Effector memory CD4-positive, alpha-beta T cell (primary cell): ENCODE data around the gene POMGNT1.
A peak's percentile ranks its signal among the peaks of the same experiment; 100 is the strongest.

Source experiments
- DNase-seq, 3 donors: peaks; one replicate each; pipeline ENCODE4 v3.0.0-alpha.2; 2020
- H3K27ac ChIP-seq: 2 replicates; pipeline ENCODE4 v1.7.0; 2013; ENCODE audit warnings: mild to moderate bottlenecking, low read length, moderate library complexity; ENCODE audit not compliant: insufficient read depth, poor library complexity, severe bottlenecking
- H3K27me3 ChIP-seq: replicated peaks from 2 replicates; pipeline ENCODE4 v1.7.0; 2013; ENCODE audit warnings: mild to moderate bottlenecking, low read length; ENCODE audit not compliant: insufficient read depth, control insufficient read depth, poor library complexity, severe bottlenecking
- H3K36me3 ChIP-seq: 2 replicates; pipeline ENCODE4 v1.7.0; 2013; ENCODE audit warnings: mild to moderate bottlenecking, low read length, moderate library complexity; ENCODE audit not compliant: control insufficient read depth, insufficient read depth
- H3K4me1 ChIP-seq: 2 replicates; pipeline ENCODE4 v1.7.0; 2013; ENCODE audit warnings: low read length, mild to moderate bottlenecking; ENCODE audit not compliant: control insufficient read depth, insufficient read depth, poor library complexity, severe bottlenecking
- H3K4me3 ChIP-seq: 2 replicates; pipeline ENCODE4 v1.7.0; 2013; ENCODE audit warnings: low read length, low read depth, mild to moderate bottlenecking; ENCODE audit not compliant: insufficient read depth, poor library complexity, severe bottlenecking
- H3K9me3 ChIP-seq: 2 replicates; pipeline ENCODE4 v1.7.0; 2013; ENCODE audit warnings: mild to moderate bottlenecking, low read length, moderate library complexity; ENCODE audit not compliant: control insufficient read depth

POMGNT1 gene

DNA sequence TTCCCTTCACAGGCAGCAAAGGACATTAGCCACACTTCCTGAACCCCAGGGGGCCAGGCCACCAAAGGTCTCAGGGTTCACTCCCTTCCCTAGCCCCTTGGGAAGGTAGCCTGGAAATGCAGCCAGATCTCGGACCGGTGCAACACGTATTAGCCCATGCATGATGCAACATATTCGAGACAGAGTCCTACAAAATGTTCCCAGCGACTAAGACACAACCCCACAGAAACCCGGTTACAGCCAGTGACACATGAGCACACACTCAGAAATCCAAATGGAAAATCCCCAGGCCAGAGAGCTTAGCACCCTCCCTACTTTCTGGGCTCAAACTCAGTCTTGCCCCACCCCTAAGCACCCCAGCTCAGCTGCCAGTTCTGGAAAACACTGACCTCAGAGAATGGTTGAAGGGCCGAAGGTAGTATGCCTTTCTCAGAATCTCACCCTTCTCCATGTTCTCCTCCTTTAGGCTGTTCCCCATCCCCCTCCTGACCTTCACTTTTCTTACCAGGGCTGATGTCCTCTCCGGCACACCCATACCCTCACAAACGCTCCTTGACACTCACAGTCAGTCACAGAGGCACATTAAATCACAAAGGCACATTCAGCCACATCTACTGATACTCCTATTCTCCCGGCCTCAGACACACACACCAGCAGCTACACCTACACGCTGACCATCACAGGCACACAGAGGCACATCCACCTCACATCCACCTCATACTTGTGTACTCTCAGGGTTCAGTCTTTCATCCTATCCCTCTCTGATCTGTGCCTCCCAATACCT lies 23.6 kb downstream of the POMGNT1 start, which contains the start of gene TSPAN1:
TSPAN1 (plus strand) TSS at position 640 of the 784 bp plus-strand sequence. CDS start 6,021 bp downstream, outside the sequence.
- no peak for DNase-seq
- no peaks in the 10 kb centered on the region for H3K27me3 ChIP-seq
- no peaks in the 10 kb centered on the region for H3K36me3 ChIP-seq
- no peaks in the 10 kb centered on the region for H3K9me3 ChIP-seq
- no peak within 1 kb of the TSS for H3K4me3 ChIP-seq
- no peaks in the 10 kb centered on the region for H3K4me1 ChIP-seq
- no peak within 1 kb of the TSS for H3K27ac ChIP-seq

DNA sequence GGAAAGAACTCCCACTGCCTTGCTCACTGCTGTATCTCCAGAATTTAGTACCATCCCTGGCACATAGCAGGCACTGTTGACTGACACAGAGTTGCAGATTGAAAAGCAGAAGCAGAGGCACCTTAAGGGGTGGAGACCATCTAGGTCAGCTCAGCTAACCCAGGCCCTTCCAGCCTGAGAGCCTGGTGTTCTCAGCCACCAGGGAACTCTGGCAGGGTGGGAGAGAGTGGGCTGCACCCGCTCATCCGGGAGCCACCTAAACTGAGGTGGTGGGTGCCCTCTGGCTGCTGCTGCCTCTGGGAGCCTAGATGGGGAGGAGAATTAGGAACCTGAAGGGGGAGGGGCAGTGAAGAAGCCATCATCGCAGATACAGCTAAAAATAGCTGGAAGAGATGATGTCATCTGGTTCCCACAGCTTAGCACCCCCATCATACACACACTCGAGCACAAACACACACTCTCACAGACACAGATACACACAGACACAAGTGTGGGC lies 24.8 kb downstream of the POMGNT1 start:
- H3K4me3 ChIP-seq = no peak overlapping the region
- H3K36me3 ChIP-seq = no peaks in the 10 kb centered on the region
- DNase-seq = no peak
- no peak overlapping the region for H3K27ac ChIP-seq
- H3K27me3 ChIP-seq = no peaks in the 10 kb centered on the region
- no peaks in the 10 kb centered on the region for H3K9me3 ChIP-seq
- H3K4me1 ChIP-seq = no peaks in the 10 kb centered on the region

DNA sequence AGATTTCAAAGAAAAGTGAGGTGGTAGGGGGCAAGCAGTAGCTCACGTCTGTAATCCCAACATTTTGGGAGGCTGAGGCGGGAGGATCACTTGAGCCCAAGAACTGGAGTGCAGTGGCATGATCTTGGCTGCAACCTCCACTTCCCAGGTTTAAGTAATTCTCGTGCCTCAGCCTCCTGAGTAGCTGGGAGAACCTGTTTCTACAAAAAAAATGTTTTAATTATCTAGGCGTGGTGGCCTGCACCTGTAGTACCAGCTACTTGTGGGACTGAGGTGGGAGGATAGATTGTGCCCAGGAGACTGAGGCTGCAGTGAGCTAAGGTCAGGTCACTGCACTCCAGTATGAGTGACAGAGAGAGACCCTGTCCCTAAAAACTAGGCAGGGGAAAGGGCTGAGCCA lies 25.9 kb downstream of the POMGNT1 start:
- no peaks in the 10 kb centered on the region for H3K27me3 ChIP-seq
- H3K4me1 ChIP-seq = peaks cover 3% of the 10 kb centered on the region
- DNase-seq = no peak
- H3K36me3 ChIP-seq = no peaks in the 10 kb centered on the region
- no peak overlapping the region for H3K4me3 ChIP-seq
- no peak overlapping the region for H3K27ac ChIP-seq
- no peaks in the 10 kb centered on the region for H3K9me3 ChIP-seq

DNA sequence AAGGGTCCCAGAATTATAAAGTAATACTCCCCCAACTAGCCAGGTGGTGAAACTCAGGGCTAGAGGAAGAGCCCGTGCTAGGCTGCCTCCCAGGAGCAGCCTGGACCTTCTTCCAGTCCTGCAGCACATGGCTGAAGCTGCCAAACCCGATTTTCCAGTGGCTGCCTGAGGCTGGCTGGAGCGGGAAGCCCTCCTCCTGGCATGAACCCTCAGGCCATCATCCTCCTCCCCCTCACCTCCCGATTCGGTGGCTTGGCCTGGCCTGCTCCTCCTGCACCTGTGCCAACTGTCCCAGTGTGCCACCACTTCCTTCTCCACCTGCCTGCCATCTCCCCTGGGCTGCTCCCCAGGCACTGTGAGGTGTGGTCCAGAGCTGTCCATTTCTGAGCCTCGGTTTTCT lies 26.4 kb downstream of the POMGNT1 start:
- no peak overlapping the region for H3K27ac ChIP-seq
- peaks cover 8% of the 10 kb centered on the region for H3K4me1 ChIP-seq
- H3K4me3 ChIP-seq = no peak overlapping the region
- no peaks in the 10 kb centered on the region for H3K36me3 ChIP-seq
- H3K9me3 ChIP-seq = no peaks in the 10 kb centered on the region
- no peaks in the 10 kb centered on the region for H3K27me3 ChIP-seq
- DNase-seq = no peak

DNA sequence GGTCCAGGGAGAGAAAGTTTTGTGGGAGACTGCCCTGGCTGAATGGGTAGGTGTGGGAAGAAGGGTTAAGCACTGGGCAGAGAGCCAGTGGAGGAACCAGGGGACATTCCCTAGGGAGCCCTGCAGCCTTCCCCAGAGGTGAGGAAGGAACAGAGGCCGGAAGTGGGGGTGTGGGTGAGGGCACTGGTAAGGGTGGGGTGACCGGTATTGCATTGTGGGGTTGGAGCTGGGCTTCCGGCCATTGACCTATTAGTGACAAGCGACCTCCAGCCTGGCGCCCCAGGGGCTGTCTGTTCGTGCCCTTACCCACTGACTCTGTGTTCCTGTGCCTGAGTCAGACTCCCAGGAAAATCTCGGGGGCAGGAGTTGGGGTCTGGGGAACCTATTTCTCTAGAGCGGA lies 26.9 kb downstream of the POMGNT1 start:
- DNase-seq = no peak
- H3K4me3 ChIP-seq = no peak overlapping the region
- H3K4me1 ChIP-seq = peaks cover 11% of the 10 kb centered on the region
- H3K9me3 ChIP-seq = no peaks in the 10 kb centered on the region
- no peak overlapping the region for H3K27ac ChIP-seq
- H3K27me3 ChIP-seq = no peaks in the 10 kb centered on the region
- no peaks in the 10 kb centered on the region for H3K36me3 ChIP-seq

DNA sequence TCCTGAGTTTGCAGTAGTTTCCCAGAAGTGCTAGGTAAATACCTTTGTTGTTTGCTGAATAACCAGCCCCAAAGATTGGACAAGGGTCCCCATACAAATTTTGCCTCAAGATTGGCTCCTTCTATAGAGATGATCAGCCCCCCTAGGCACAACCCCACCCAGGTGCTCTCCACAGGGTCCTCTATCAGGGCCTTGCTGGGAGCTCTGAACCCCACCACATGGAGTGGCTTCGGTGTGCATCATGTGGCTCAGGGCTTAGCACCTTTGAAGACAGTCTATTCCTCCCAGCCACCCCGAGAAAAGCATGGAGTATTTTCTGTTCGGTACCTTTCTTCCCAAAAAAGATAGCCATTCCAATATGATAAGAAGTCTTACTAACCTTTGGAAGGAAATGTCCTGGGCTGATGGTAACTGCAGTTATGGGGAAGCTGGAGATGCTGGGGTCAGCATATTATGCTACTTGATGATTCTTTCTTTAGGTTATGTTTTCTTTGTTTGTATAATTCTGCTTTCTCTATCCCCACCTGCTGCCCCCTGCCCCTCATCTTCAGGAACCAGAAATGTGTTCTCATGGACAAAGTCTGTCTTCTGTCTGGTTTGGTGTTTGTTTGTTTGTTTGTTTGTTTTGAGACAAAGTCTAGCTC lies 28.3 kb downstream of the POMGNT1 start:
- Histone ChIP-seq H3K4me3 (no peak overlapping the region), H3K4me1 (peaks cover 11% of the 10 kb centered on the region), H3K27ac (no peak overlapping the region), H3K36me3 (no peaks in the 10 kb centered on the region), H3K9me3 (no peaks in the 10 kb centered on the region), H3K27me3 (no peaks in the 10 kb centered on the region)
- DNase-seq = no peak

DNA sequence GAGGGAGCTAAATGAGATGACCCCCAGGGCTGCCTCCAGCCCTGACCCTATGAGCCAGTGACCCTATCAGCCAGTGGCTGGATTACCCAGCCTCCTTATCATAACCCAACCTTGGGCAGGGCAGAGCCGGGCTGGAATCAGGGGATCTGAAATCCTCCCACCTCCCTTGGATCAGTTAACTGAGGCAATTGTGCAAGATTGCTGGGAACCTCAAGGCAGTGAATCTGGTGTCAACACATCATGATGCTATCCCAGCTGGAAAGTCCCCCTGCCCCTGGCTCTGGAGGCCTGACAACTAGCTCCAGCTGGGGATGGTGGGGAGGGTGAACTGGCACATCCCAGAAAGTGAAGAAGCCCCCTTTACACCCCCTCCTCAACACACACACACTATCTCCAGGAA lies 29.8 kb downstream of the POMGNT1 start:
- Histone ChIP-seq H3K4me1 (peaks cover 11% of the 10 kb centered on the region), H3K36me3 (no peaks in the 10 kb centered on the region), H3K27ac (no peak overlapping the region), H3K27me3 (no peaks in the 10 kb centered on the region), H3K4me3 (no peak overlapping the region), H3K9me3 (no peaks in the 10 kb centered on the region)
- no peak for DNase-seq

DNA sequence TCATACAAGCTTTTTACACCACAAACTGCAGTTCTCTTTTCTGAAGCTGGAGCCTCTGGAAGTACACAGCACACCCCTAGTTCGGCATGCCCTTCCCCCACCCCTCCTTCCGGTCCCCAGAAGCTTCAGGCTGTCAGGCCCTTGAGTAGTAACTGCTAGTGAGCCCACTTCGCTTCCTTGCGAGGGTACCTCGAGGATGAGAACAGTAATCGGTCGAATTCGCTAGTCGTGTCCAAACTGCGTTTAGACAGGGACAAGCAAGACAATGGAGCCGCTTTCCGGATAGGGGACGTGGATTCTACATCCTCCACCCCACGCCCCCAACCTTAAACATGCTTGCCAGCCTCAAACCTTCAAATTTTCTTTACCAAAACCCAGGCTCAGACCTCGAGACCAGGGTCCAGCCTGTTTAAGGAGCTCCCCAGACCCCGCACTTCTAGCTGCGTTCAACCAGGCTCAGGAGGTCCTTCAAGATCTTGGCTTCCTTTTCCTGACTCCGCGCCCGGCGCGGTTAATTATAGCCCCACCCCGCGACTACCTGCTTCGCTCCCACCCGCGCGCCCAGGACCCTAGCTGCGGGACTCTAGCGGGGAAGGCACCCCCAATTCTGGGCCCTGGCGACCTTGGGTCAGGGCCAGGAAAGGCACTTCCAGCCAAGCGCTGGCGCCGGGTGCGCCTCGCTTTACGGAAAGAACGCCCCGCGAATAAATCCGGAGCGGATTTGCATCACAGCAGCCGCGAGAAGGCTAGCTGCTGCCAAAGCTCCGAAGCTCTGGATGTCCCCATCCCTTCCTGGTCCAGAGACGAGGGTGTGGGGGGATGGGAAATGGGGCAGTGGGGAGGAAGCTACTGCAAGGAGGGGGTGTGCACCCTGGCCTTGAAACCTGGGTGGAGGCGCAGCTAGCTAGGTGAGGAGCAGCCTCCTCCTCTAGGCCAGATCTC lies 31.4 kb downstream of the POMGNT1 start:
- peak overlapping the region; percentile 37 for H3K27ac ChIP-seq
- no peaks in the 10 kb centered on the region for H3K36me3 ChIP-seq
- H3K4me1 ChIP-seq = peaks cover 11% of the 10 kb centered on the region
- H3K4me3 ChIP-seq = peak overlapping the region; percentile 67
- no peaks in the 10 kb centered on the region for H3K9me3 ChIP-seq
- DNase-seq = peak in 1 of 3 donors; percentile 10
- no peaks in the 10 kb centered on the region for H3K27me3 ChIP-seq

DNA sequence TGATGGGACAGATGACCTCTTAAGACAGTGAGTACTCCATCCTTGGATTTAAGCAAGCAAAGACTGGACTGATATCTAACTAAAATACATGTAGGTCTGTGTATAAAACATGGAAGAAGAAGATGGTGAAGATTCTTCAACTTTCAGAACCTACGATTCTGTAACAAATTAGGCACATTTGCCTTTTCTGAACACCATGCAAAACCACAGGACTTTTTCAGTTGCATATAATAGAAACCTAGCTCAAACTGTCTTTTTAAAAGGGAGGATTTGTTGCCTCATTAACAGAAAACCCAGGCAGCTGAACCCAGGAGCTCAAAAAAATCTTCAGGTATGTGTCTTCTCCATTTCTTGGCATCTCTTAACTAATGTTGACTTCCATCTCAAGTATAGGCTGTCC lies 38.0 kb downstream of the POMGNT1 start:
- Histone ChIP-seq H3K27me3 (no peaks in the 10 kb centered on the region), H3K9me3 (no peaks in the 10 kb centered on the region), H3K36me3 (no peaks in the 10 kb centered on the region), H3K4me3 (no peak overlapping the region), H3K27ac (no peak overlapping the region), H3K4me1 (no peaks in the 10 kb centered on the region)
- DNase-seq = no peak
